ENCODE data around the gene MYO18B.

Gene MYO18B

GRCh38 chr22:26038365-26038764, 296.4 kb downstream of the MYO18B start:
- intact Hi-C loops (cut with DNase I): no loop called here
- DNase-seq: no peak

- no peak for DNase-seq
- intact Hi-C loops (cut with DNase I): no loop called here
Measured at GRCh38 chr22:26041931-26042330, 299.9 kb downstream of the MYO18B start.

- no peak for DNase-seq
- intact Hi-C loops (cut with DNase I): no loop called here
Measured at GRCh38 chr22:26043031-26043430, 301.0 kb downstream of the MYO18B start.

- no peak for DNase-seq
- intact Hi-C loops (cut with DNase I): no loop called here
Measured at GRCh38 chr22:26045051-26045450, 303.1 kb downstream of the MYO18B start.

- intact Hi-C loops (cut with DNase I): no loop called here
- no peak for DNase-seq
Measured at GRCh38 chr22:26045860-26046259, 303.9 kb downstream of the MYO18B start.

- DNase-seq: no peak
- intact Hi-C loops (cut with DNase I): no loop called here
Measured at GRCh38 chr22:26047516-26047915, 305.5 kb downstream of the MYO18B start.

GRCh38 chr22:26047920-26048319, 305.9 kb downstream of the MYO18B start:
- DNase-seq: no peak
- intact Hi-C loops (cut with DNase I): no loop called here

- no peak for DNase-seq
- intact Hi-C loops (cut with DNase I): no loop called here
Measured at GRCh38 chr22:26050079-26050478, 308.1 kb downstream of the MYO18B start.

GRCh38 chr22:26053737-26054316, 311.8 kb downstream of the MYO18B start:
- intact Hi-C loops (cut with DNase I): no loop called here
- no peak for DNase-seq

- DNase-seq: no peak
- intact Hi-C loops (cut with DNase I): no loop called here
Measured at GRCh38 chr22:26054841-26055605, 313.0 kb downstream of the MYO18B start.

GRCh38 chr22:26055693-26056092, 313.7 kb downstream of the MYO18B start:
- DNase-seq: no peak
- intact Hi-C loops (cut with DNase I): no loop called here

GRCh38 chr22:26056455-26057200, 314.6 kb downstream of the MYO18B start:
- no peak for DNase-seq
- intact Hi-C loops (cut with DNase I): no loop called here

- intact Hi-C loops (cut with DNase I): no loop called here
- no peak for DNase-seq
Measured at GRCh38 chr22:26057731-26058130, 315.7 kb downstream of the MYO18B start.

GRCh38 chr22:26064048-26064447, 322.1 kb downstream of the MYO18B start:
- intact Hi-C loops (cut with DNase I): no loop called here
- no peak for DNase-seq

GRCh38 chr22:26065847-26066246, 323.9 kb downstream of the MYO18B start:
- DNase-seq: no peak

GRCh38 chr22:26066534-26066933, 324.5 kb downstream of the MYO18B start:
- peak in 13 of 42 donors; percentile 2 to 51 (median 11) for DNase-seq

More at GRCh38 chr22:26065847-26066246, 323.9 kb downstream of the MYO18B start:
- intact Hi-C loops (cut with DNase I): no loop called here

GRCh38 chr22:26068571-26068970, 326.6 kb downstream of the MYO18B start:
- intact Hi-C loops (cut with DNase I): no loop called here
- no peak for DNase-seq

More at GRCh38 chr22:26066534-26066933, 324.5 kb downstream of the MYO18B start:
- intact Hi-C loops (cut with DNase I): no loop called here

- intact Hi-C loops (cut with DNase I): no loop called here
- no peak for DNase-seq
Measured at GRCh38 chr22:26072621-26073020, 330.6 kb downstream of the MYO18B start.

GRCh38 chr22:26075251-26075650, 333.3 kb downstream of the MYO18B start:
- DNase-seq: no peak
- intact Hi-C loops (cut with DNase I): no loop called here

- DNase-seq: no peak
- intact Hi-C loops (cut with DNase I): no loop called here
Measured at GRCh38 chr22:26079009-26079408, 337.0 kb downstream of the MYO18B start.
